GM12864 (cell line): ENCODE measurements around the gene TMC1.

ENCODE experiments used
- DNase-seq: peaks from one replicate; pipeline ENCODE4 v3.0.0-alpha.2; 2011; ENCODE audit warnings: low read depth
- H3K4me3 ChIP-seq: 2 replicates; pipeline ENCODE4 v1.5.1; 2011; ENCODE audit warnings: mild to moderate bottlenecking, low read depth, low read length, control low read depth
- TF ChIP-seq, protein P1 (sequence below): IDR thresholded peaks from 2 replicates; pipeline ENCODE4 v1.5.1; 2011; ENCODE audit warnings: low read depth, mild to moderate bottlenecking, moderate library complexity, low read length, control low read depth, inconsistent platforms; ENCODE audit errors: missing control alignments

Gene TMC1

GRCh38 chr9:72675586-72675985 is 154.2 kb downstream of the TMC1 start:
- TF ChIP-seq, protein P1, sequence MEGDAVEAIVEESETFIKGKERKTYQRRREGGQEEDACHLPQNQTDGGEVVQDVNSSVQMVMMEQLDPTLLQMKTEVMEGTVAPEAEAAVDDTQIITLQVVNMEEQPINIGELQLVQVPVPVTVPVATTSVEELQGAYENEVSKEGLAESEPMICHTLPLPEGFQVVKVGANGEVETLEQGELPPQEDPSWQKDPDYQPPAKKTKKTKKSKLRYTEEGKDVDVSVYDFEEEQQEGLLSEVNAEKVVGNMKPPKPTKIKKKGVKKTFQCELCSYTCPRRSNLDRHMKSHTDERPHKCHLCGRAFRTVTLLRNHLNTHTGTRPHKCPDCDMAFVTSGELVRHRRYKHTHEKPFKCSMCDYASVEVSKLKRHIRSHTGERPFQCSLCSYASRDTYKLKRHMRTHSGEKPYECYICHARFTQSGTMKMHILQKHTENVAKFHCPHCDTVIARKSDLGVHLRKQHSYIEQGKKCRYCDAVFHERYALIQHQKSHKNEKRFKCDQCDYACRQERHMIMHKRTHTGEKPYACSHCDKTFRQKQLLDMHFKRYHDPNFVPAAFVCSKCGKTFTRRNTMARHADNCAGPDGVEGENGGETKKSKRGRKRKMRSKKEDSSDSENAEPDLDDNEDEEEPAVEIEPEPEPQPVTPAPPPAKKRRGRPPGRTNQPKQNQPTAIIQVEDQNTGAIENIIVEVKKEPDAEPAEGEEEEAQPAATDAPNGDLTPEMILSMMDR: no peak
- no peak overlapping the region for H3K4me3 ChIP-seq
- DNase-seq: no peak

- no peak for DNase-seq
- H3K4me3 ChIP-seq: no peak overlapping the region
- TF ChIP-seq, protein P1: no peak
Measured at GRCh38 chr9:72680593-72681282, 159.3 kb downstream of the TMC1 start.

GRCh38 chr9:72681283-72681630 is 159.8 kb downstream of the TMC1 start:
- TF ChIP-seq, protein P1: no peak
- DNase-seq: no peak

DNA sequence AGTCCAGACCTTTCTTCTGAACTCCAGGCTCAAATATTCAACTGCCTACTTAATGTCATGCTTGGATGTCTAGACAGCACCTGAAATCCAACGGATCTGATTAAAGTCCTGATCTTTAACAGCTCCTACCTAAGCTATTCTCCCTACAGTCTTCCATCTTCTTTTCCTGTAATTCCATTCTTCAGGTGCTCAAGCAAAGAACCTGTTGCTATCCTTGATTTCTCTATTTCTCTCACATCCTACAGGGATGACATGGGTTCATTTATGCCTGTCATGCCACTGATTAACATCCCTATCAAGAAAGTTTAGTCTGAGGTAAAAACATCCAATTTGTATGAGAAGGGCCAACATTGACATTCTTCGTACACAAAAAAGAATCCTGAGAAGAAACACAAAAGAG is 163.2 kb downstream of the TMC1 start:
- no peak overlapping the region for H3K4me3 ChIP-seq
- DNase-seq: no peak
- TF ChIP-seq, protein P1: no peak

More at GRCh38 chr9:72681283-72681630, 159.8 kb downstream of the TMC1 start:
- H3K4me3 ChIP-seq: no peak overlapping the region

DNA sequence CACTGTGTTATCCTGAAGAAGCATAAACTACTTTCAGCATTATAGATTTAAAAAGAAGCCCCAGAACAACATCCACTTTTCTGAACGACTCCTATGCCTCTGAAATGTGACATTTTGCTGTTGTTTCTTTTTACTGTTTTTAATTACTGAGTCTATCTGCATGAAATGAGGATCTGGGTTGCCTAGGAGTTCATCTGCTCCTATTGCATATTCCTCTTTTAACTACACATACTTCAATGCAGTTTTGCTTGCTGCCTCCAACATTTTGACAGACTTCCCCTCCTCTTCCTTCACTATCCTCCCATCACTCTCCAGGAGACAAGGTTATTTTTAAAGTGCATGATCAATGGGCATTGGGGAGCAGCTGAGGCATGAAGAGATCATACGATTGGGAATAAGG is 164.5 kb downstream of the TMC1 start:
- TF ChIP-seq, protein P1: no peak
- H3K4me3 ChIP-seq: no peak overlapping the region
- no peak for DNase-seq

DNA sequence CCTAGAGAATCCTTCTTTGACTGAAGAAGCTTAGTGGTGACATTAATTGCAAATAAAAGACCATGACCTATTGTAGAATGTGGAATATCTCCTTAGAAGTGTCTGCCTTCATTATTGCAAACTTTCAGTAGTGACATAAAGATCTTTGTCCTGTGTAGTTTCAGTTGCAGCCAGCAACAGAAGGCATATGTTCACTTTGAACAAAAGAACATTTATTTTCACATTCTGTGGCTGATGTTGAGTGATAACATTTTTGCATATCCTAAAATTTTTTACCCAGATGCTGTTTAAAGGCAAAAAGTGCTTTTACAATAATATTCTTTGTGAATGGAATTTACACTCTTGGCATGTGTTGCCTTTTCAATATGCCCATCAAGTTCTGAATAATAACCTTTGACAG is 165.9 kb downstream of the TMC1 start:
- TF ChIP-seq, protein P1: no peak
- H3K4me3 ChIP-seq: no peak overlapping the region
- DNase-seq: no peak

DNA sequence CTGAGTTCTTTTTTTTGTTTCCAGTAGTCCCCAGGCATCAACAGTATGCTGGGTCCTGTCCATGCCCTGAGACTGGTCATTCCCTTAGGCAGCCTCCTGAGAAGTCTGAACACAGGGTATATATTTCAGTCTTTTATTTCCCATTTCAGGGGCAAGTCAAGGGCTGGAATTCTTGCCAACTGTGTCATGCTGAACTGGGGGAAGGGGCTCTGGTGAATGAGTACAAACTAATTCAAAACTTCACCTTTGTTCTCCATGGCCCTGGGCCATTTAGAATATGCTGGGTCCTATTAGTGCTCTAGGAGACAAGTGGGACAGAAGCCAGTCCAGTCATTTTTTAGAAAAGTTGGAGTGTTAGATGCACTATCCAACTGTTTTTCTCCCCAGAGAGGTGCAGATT is 170.3 kb downstream of the TMC1 start:
- H3K4me3 ChIP-seq: no peak overlapping the region
- TF ChIP-seq, protein P1: no peak
- no peak for DNase-seq
